ENCODE measurements around the gene PDS5B.

The PDS5B gene

GRCh38 chr13:32592082-32592481 is 5.8 kb downstream of the PDS5B start:
- no peak for DNase-seq

- no peak for DNase-seq
Observed at GRCh38 chr13:32594157-32594738, 8.0 kb downstream of the PDS5B start.

- DNase-seq: no peak
Observed at GRCh38 chr13:32595306-32595705, 9.1 kb downstream of the PDS5B start.

- no peak for DNase-seq
Observed at GRCh38 chr13:32600890-32601289, 14.6 kb downstream of the PDS5B start.

DNA sequence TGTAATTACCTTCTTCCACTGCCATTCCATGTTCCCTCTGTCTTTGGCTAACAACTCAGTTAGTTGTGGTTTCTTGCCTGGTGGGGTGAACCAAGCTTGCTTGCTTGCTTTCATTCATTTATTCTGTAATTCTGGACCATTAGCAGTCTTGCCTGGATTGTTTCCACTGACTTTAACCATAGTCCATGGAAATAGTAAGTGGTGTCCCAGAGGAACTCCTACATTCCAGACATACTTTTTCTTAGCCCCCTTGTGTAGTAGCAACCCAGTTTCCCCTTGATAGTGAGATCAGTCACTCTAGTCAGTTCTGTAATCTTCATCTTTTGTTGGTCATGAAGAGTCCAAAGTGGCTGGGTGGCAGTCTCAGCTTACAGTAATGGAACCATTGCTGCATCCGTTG is 23.2 kb downstream of the PDS5B start:
- DNase-seq: no peak

- DNase-seq: no peak
Observed at GRCh38 chr13:32610538-32610937, 24.3 kb downstream of the PDS5B start.

- no peak for DNase-seq
Observed at GRCh38 chr13:32610977-32611376, 24.7 kb downstream of the PDS5B start.

DNA sequence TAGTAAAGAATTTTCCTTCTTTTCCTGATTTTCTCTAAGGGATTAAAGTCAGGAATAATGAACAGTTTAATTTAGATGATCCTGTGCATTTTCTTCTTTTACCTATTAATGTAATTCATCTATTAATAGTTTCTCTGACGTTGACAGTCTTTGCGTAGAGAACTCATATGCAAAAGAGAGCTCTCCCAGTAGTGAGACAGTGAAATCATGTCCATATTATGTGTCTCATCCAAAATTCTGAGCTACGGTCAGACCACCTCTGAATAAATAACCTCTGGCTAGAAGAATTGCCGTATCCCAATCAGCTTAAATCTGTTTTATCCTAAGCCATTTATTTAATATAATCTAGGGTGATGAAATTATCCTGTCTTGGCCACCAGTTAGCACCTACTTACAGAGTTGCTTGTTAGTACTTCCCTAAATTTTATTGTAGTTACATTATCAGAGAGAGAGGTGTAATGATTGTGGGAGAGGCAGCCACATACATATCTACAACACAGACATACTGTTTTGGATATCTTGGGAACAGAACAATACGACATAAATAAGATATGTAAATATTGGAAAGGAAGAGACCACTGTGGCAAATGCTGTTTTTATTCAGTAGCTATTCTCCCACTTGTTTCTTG is 30.7 kb downstream of the PDS5B start:
- DNase-seq: no peak

- no peak for DNase-seq
Observed at GRCh38 chr13:32622827-32623226, 36.6 kb downstream of the PDS5B start.

DNA sequence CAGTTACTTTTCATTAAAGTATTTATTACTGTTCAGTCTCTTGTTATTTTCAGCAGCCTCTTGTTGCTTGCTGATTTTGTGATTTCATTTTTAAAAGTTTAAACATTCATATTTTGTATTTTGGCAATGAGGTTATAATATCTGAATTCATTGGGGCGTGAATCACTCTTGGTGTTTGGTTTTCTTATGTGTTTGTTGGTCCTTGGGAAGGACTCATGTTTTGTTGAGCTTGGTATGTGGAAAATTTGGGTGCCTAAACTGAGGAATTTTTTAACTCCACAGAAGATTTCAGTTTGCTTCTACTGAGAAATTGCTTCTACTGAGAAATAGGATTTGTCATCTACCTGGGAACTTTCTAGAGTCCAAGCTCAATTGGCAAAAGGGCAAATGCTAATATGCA is 38.2 kb downstream of the PDS5B start:
- DNase-seq: no peak

DNA sequence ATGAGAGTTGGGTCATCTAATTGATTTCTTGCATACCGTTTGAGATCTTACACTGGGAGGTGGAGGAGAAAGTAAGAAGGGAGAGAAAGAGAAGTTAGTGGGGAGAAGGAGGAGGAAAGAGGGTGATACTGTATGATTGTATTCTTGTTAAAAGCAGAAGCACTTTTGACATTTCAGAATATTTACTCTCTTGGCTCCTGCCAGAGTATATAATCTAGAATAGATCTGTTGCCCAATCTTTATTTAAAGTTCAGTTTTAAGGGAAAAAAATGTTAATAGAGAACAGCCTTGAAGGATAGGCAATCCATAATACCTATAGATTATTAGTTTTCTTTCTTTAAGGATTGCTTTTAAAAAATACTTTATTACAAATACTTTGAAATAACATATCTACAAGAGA is 41.5 kb downstream of the PDS5B start:
- DNase-seq: no peak

GRCh38 chr13:32629313-32629712 is 43.1 kb downstream of the PDS5B start:
- DNase-seq: no peak

- no peak for DNase-seq
Observed at GRCh38 chr13:32629866-32630265, 43.6 kb downstream of the PDS5B start.

DNA sequence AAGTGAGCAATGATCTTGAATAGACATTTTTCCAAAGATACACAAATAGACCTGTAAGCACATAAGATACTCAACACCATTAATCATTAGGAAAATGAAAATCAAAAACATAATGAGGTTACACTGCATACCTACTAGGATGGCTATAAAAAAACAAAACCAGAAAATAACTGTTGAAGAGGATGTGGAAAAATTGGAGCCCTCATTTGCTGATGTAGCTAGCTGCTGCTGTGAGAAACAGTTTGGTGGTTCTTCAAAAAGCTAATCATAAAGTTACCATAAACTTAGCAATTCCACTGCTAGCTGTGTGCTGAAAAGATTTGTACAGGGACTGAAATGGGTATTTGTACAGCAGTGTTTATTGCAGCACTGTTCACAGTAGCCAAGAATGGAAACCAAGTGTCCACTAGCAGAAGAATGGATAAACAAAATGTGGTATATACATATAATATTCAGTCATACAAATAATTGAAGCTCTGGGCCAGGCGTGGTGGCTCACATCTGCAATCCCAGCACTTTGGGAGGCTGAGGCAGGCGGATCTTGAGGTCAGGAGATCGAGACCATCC is 46.2 kb downstream of the PDS5B start:
- DNase-seq: no peak

- no peak for DNase-seq
Observed at GRCh38 chr13:32636711-32637110, 50.5 kb downstream of the PDS5B start.

DNA sequence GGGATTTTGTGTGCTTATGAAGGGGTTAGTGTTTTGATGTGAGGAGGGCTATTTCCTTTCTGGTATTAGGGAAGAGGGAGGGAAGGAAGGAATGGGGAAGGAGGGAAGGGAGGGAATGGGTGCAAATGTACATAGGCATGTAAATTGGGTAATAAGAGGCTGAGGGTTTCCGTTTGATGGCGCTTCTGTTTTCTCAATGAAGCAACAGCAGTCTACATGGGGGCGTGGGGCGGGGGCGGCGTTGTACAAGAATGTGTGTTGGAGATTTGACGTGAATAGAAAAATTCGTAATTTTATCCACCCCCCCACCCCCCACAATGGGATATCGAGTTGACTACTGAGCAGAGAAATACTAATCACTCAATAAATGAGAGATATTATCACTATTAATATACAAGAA is 52.5 kb downstream of the PDS5B start:
- DNase-seq: no peak

GRCh38 chr13:32639502-32640105 is 53.4 kb downstream of the PDS5B start:
- no peak for DNase-seq

DNA sequence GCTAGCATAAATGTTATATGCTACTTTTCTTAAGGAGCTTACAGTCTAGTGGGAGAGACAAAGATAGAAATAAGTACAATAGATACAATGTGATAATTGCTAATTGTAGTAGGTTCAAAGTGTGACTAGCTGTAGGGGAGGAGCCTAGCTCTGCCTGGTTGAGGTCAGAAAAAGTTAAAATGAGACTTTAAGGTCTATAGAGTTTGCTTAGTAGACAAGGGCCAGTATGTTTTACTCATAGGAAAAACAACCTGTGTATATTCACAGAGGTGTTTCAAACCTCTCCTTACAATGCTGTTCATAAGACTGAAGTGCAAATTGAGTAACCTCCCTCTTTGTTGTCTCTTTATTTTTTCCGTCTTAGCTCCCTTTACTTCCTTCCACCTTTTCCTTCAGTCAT is 56.1 kb downstream of the PDS5B start:
- DNase-seq: no peak

- no peak for DNase-seq
Observed at GRCh38 chr13:32642858-32643257, 56.6 kb downstream of the PDS5B start.

DNA sequence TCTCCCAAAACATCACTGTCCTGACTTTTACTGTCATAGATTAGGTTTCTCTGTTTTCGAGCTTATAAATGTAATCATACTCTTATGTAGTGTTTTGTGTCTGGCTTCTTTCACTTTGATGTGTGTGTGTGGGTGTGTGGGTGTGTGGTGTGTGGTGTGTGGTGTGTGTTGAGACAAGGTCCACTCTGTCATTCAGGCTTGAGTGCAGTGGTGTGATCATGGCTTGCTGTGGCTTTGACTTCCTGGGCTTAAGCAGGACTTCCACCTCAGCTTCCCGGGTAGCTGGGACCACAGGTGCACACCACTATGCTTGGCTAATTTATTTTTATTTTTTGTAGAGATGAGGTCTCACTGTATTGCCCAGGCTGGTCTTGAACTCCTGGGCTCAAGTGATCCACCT is 59.6 kb downstream of the PDS5B start:
- DNase-seq: no peak

DNA sequence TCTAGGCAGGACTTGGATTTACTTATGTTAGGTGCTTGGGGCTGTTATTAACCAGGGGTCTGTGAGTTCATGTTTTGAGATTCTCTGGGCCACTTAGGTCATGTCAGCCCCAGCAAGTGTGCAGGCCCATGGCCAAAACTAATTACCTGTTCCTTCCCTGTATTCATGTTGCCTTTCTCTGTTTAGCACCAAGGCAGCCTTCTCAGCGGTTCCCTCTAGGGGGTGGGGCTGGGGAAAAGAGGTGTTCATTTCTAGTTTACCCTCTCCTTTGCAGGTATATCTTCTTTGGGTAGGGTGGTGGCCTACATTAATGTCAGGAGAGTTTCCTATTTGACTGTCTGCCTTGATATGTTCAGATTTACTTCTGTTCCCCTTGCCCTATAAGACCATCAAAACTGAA is 61.7 kb downstream of the PDS5B start:
- no peak for DNase-seq

DNA sequence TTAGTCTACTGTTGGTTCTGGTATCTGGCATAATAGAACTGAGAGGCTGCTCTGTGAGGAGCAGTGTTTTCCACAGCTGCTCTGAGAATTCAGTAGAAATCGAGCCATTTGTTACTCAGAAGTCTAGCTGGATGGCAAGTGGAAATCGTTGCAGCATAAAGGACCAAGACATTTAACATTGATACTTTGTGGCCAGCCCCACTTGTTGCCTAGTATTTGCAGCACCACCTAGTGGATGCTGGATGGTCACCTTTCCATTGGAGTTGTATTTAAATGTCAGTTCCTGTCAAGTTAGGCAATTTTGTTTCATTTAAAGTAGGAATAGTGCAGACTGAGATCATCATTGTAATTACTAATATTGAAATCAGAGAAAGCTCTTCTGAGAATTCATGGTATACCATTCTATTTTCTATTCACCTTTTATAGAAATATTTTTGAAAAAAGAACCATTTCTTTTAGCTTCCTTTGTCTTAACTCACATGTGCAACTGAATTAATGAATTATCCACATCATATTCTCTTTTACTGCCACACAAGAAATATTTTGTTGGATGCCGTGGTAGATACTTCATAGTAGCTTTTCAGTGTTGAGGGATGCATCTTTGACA is 64.6 kb downstream of the PDS5B start:
- no peak for DNase-seq

GRCh38 chr13:32657309-32657708 is 71.1 kb downstream of the PDS5B start:
- DNase-seq: no peak

DNA sequence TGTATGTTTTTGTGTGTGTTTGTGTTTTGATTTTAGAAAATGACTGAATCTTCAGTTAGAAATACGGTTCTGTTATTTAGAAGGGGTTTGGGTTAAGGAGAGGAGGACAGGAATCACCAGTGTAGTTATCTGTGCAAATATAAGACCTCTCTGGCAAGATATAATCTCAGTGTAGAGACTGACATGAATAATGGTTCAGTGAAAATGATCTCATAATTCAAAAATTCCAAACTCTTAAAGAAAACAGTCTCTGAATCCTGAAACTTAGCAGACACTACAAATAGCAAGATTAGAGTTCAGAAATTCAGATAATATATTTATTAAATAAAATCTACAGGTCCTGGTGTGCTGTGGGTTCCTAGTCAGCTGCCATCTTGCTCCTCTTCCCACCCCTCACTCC is 73.5 kb downstream of the PDS5B start:
- DNase-seq: no peak

All from NCI-H2029 (cell line).